A673 (cell line): Measurements from ENCODE around the gene C5orf58. TPM values are rescaled to one million over a fixed set of nuclear protein-coding genes. Genes with fewer than 3 reads are reported as not detected.

Experiments
- BruUV-seq: library from RNA; stranded (reverse); fragments of 400-500 nt; replicated peaks from 2 replicates; lab custom pipeline; 2021; lab: Mats Ljungman, UMichigan
- CTCF ChIA-PET: fragments of 300-600 bp; sonication (Branson Sonifier 250); formaldehyde crosslinking; loops from one replicate; lab custom pipeline; 2022; ENCODE audit warnings: antibody characterized with exemption; lab: Charles Lee
- POLR2A ChIA-PET: fragments of 300-600 bp; sonication (Branson Sonifier 250); formaldehyde crosslinking; loops from one replicate; lab custom pipeline; 2022; ENCODE audit warnings: antibody characterized with exemption; ENCODE audit not compliant: low non-redundant PET; lab: Charles Lee
- DNase-seq: peaks from one replicate; pipeline ENCODE4 v3.0.0-alpha.2; 2015; ENCODE audit warnings: low spot score
- H3K27ac ChIP-seq: fragments of 200-600 bp; sonication (generic); 2 replicates; pipeline ENCODE4 v1.5.1; 2016; ENCODE audit warnings: mixed run types, low read depth, mild to moderate bottlenecking, mixed read lengths, antibody characterized with exemption, low read length; ENCODE audit not compliant: poor library complexity, severe bottlenecking
- H3K27me3 ChIP-seq: fragments of 200-600 bp; sonication (generic); replicated peaks from 2 replicates; pipeline ENCODE4 v1.6.1; 2017; ENCODE audit warnings: mixed run types, low read depth, mild to moderate bottlenecking, mixed read lengths, antibody characterized with exemption, low read length; ENCODE audit not compliant: insufficient read depth, poor library complexity
- H3K36me3 ChIP-seq: fragments of 200-600 bp; sonication (generic); 2 replicates; pipeline ENCODE4 v1.6.1; 2016; ENCODE audit warnings: mixed run types, mild to moderate bottlenecking, mixed read lengths, antibody characterized with exemption, low read length; ENCODE audit not compliant: insufficient read depth, poor library complexity, severe bottlenecking
- H3K4me1 ChIP-seq: fragments of 200-600 bp; sonication (generic); 2 replicates; pipeline ENCODE4 v1.6.1; 2017; ENCODE audit warnings: mixed run types, mild to moderate bottlenecking, mixed read lengths, antibody characterized with exemption, low read length; ENCODE audit not compliant: insufficient read depth, poor library complexity, severe bottlenecking
- H3K4me3 ChIP-seq: fragments of 200-600 bp; sonication (generic); 2 replicates; pipeline ENCODE4 v1.5.1; 2016; ENCODE audit warnings: low read depth, mixed run types, mild to moderate bottlenecking, mixed read lengths, low read length; ENCODE audit not compliant: poor library complexity, severe bottlenecking
- H3K9me3 ChIP-seq: fragments of 200-600 bp; sonication (generic); 2 replicates; pipeline ENCODE4 v1.6.1; 2016; ENCODE audit warnings: mixed run types, low read depth, mild to moderate bottlenecking, mixed read lengths, antibody characterized with exemption, low read length; ENCODE audit not compliant: poor library complexity, severe bottlenecking
- CTCF ChIP-seq: fragments of 300-800, 200-600 bp; sonication (generic); conservative IDR thresholded peaks from 2 replicates; pipeline ENCODE4 v1.5.1; 2017; ENCODE audit warnings: low read depth, mild to moderate bottlenecking, antibody characterized with exemption, low read length, moderate library complexity, mixed read lengths
- EZH2 ChIP-seq: fragments of 200-600 bp; sonication (generic); IDR thresholded peaks from 2 replicates; pipeline ENCODE4 v1.6.1; 2017; ENCODE audit warnings: borderline replicate concordance, low read depth, mild to moderate bottlenecking, mixed read lengths, antibody characterized with exemption, low read length; ENCODE audit not compliant: poor library complexity, severe bottlenecking
- intact Hi-C: fragments of 100-400 bp; cut with micrococcal nuclease; formaldehyde crosslinking; loops from one replicate; pipeline ENCODE4 v1.10.0; 2022; ENCODE audit not compliant: unreplicated experiment
- total RNA-seq: library from RNA; stranded (reverse); gene quantifications from 2 replicates; pipeline ENCODE4 v1.2.3, GENCODE V29; 2021

The C5orf58 gene
- total RNA-seq, 1 experiment from 2014 or later, result not detected

DNA sequence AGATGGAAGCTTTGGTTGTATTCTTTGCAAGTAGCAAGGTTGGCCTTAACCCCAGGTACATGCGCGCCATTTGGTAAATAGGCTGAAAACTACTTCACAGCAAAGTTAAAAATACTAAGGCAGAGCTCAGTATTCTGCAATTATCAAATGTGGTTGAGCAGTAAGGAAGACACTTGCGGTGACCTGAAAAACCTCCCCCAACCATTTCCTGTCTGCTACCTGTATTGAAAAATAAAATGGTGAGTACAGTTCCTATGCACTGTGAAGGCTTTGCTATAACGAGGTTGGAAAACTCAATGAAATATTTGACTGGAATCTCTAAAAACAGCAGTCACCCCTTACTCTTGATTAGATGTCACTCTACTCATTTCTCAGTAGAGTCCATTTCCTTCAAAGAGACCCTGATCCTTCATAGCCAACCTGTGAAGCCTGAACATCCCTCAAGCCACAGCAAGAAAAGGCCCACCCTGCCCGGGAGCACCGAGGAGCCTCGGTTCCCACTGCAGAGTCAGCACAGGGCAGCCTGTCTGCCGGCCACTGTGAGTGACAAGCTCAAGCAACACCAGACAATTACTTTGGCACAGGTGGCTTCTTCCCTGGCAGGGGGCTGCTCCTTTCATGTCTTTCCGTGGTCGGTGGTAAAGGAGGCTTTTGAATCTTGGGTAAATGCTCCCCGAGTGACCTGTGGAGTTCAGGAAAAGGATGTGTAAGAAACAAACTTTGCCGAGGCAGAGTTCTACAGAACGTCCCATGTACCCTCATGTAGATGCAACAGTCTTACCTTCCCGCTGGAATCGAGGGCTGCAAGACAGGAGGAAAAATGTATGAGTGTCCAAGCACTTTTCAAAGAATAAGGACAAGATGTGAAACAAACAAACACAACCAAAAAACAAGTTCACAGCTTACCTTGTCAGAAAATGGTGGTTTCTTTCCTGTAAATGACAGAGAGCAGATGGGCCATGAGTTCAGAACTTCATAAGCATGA is 29.6 kb downstream of the C5orf58 start:
- intact Hi-C loops, result no loop called here
- Histone ChIP-seq H3K36me3 (no peaks in the 10 kb centered on the region), H3K9me3 (no peaks in the 10 kb centered on the region), H3K4me1 (no peaks in the 10 kb centered on the region), H3K27me3 (peaks cover 4% of the 10 kb centered on the region), H3K4me3 (no peak overlapping the region), H3K27ac (no peak overlapping the region)
- TF ChIP-seq EZH2 (no peak), CTCF (no peak)
- BruUV-seq, result no TSS peak
- POLR2A ChIA-PET, result no interaction called here
- CTCF ChIA-PET, result no interaction called here
- no peak for DNase-seq

DNA sequence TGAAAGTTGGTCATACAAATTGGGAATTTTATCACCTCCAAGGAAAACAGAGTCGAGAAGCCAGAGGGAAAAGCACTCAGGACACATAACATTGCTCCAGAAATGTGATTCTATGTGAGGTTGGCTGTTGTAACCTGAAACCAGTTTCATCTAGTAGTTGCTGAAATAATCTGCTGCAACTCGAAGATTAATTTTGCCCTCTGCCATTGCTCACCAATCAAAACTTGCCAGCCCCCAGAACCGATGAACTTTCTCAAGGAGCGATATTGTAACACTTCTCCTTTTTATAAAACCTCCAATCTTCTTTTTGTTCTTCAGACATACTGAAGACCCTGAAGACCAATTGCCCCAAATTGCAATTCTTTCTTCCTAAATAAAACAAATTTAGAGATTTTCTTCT is 31.1 kb downstream of the C5orf58 start:
- BruUV-seq, result no TSS peak
- Histone ChIP-seq H3K4me3 (no peak overlapping the region), H3K27me3 (peaks cover 7% of the 10 kb centered on the region), H3K9me3 (no peaks in the 10 kb centered on the region), H3K27ac (no peak overlapping the region), H3K4me1 (no peaks in the 10 kb centered on the region), H3K36me3 (no peaks in the 10 kb centered on the region)
- ChIA-PET POLR2A (no interaction called here), CTCF (no interaction called here)
- DNase-seq, result no peak
- TF ChIP-seq EZH2 (no peak), CTCF (no peak)
- intact Hi-C loops, result no loop called here

DNA sequence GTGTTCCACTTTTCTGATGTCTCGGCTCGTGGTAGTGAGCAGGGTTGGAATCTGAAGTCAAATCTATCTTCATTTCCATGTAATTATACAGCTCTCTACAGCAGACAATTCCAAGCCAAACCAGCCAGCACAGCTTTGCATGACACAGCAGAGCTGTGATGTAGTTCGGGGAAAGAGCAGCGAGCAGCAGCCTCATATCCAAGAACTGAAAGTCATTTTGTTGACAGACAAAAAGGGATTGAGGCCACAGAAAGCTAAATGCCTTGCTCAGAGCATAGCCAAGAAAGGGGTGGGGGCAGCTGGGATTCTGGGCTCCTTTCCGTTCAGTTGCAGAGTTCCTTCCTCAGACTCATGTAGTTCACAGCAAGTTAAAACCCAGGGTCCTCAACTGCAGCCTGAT is 32.7 kb downstream of the C5orf58 start:
- Histone ChIP-seq H3K4me1 (no peaks in the 10 kb centered on the region), H3K36me3 (no peaks in the 10 kb centered on the region), H3K27me3 (peaks cover 7% of the 10 kb centered on the region), H3K27ac (no peak overlapping the region), H3K9me3 (no peaks in the 10 kb centered on the region), H3K4me3 (no peak overlapping the region)
- TF ChIP-seq EZH2, result no peak
- TF ChIP-seq CTCF, result no peak
- intact Hi-C loops, result loop anchor here (5.0 kb wide), 1 partner anchor 367 kb away; no protein-coding TSS in a partner anchor
- ChIA-PET CTCF (no interaction called here), POLR2A (no interaction called here)
- BruUV-seq, result no TSS peak
- DNase-seq, result peak; percentile 13
